ENCODE results near the gene IFT81.
"Not testable (repeated sequence)": the region's sequence is repeated elsewhere in the genome, so short reads cannot be mapped to it uniquely, and the experiment has no call there.

IFT81 gene

DNA sequence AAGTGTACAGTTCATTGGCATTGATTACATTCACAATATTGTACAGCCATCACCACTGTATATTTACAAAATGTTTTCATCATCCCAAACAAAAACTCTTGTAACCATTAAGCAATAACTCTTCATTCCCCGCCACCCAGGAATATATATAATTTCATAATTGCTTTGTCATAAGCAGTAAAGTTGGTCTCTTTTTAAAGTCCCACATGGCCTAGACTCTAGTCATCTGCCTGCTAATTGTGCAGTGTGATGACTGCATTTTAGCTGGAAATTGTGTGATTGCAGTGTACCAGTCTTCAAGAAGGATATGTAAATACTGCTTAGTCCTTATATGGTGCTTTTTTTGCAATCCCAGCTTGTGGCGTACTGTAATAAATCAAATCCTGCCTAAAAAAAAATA lies 81.8 kb downstream of the IFT81 start:
- Mint-ChIP-seq H3K4me3 (no peak overlapping the region), H3K9me3 (no peaks in the 10 kb centered on the region), H3K4me1 (peaks cover 11% of the 10 kb centered on the region), H3K27ac (no peak overlapping the region), H3K36me3 (ENCODE audit: low read depth) (peaks cover 54% of the 10 kb centered on the region), H3K27me3 (ENCODE audit: low read depth) (no peaks in the 10 kb centered on the region)
- no peak for TF ChIP-seq CTCF (IDR thresholded peaks at IDR 0.05; ENCODE audit: unreplicated experiment in 3 of 3)

DNA sequence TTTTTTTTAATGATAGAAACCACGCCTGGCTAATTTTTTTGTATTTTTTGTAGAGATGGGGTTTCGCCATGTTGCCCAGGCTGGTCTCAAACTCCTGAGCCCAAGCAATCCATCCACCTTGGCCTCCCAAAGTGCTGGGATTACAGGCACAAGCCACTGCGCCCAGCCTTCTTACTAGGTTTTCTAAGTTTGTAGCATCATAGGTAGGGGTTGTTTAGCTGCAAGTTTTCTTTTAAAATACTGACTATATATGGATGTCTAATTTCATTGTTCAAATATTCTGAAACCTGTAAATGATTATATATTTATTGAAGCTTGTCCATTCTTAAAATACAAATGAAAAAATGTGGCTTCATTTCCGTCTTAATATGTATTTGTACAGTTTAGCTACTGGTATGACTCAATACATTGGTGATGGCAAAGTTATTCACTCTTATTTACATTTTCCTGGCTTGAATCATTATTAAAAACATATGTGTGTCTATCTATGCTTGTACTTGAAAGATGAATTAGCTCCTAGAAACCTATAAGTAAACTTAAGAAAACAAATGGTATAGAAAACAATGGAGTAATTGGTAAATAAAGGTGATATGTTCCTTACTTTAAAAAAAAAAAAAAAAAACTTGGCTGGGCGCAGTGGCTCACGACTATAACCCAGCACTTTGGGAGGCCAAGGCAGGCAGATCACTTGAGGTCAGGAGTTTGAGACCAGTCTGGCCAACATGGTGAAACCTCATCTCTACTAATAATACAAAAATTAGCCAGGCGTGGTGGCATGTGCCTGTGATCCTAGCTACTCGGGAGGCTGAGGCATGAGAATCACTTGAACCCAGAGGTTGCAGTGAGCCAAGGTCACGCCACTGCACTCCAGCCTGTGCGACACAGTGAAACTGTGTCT lies 87.7 kb downstream of the IFT81 start:
- H3K4me3 Mint-ChIP-seq; H3K4me1 Mint-ChIP-seq; H3K27ac Mint-ChIP-seq; H3K9me3 Mint-ChIP-seq; H3K27me3 Mint-ChIP-seq (ENCODE audit: low read depth): not testable (repeated sequence)
- H3K36me3 Mint-ChIP-seq (ENCODE audit: low read depth) = peaks cover 47% of the 10 kb centered on the region

- peaks cover 16% of the 10 kb centered on the region for H3K4me1 Mint-ChIP-seq
- H3K4me3 Mint-ChIP-seq = no peak overlapping the region
- H3K27me3 Mint-ChIP-seq (ENCODE audit: low read depth) = no peaks in the 10 kb centered on the region
- peaks cover 5% of the 10 kb centered on the region for H3K9me3 Mint-ChIP-seq
- H3K36me3 Mint-ChIP-seq (ENCODE audit: low read depth) = peaks cover 44% of the 10 kb centered on the region
- TF ChIP-seq CTCF (IDR thresholded peaks at IDR 0.05; ENCODE audit: unreplicated experiment in 3 of 3) = no peak
- no peak overlapping the region for H3K27ac Mint-ChIP-seq
Observed at GRCh38 chr12:110217996-110218674, 94.0 kb downstream of the IFT81 start.

DNA sequence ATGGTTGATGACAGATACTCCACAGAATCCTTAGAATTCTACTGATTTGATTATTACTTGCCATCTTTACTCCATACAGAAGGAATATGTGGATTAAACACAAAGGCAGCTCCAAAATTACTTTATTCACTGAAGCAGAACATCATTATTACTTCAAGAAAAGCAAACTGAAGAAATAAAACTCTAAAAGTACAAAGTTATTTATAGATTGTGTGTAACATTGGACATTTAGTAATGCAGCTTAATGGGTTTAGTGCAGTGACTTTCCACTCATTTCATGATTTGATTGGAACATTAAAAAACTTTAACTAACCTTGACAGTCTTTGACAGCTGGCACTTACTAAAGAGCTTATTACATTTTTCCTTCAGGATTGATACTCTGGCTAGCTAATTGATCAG lies 97.9 kb downstream of the IFT81 start:
- TF ChIP-seq CTCF (IDR thresholded peaks at IDR 0.05; ENCODE audit: unreplicated experiment in 3 of 3) = no peak
- Mint-ChIP-seq H3K27ac (peak overlapping the region in 1 of 3 experiments; percentile 10), H3K27me3 (ENCODE audit: low read depth) (no peaks in the 10 kb centered on the region), H3K4me3 (no peak overlapping the region), H3K9me3 (no peaks in the 10 kb centered on the region), H3K36me3 (ENCODE audit: low read depth) (peaks cover 30% of the 10 kb centered on the region), H3K4me1 (peaks cover 38% of the 10 kb centered on the region)

- peaks cover 40% of the 10 kb centered on the region for H3K4me1 Mint-ChIP-seq
- no peaks in the 10 kb centered on the region for H3K27me3 Mint-ChIP-seq (ENCODE audit: low read depth)
- no peaks in the 10 kb centered on the region for H3K9me3 Mint-ChIP-seq
- no peak for TF ChIP-seq CTCF (IDR thresholded peaks at IDR 0.05; ENCODE audit: unreplicated experiment in 3 of 3)
- H3K27ac Mint-ChIP-seq = no peak overlapping the region
- peaks cover 27% of the 10 kb centered on the region for H3K36me3 Mint-ChIP-seq (ENCODE audit: low read depth)
- no peak overlapping the region for H3K4me3 Mint-ChIP-seq
Observed at GRCh38 chr12:110222433-110222832, 98.3 kb downstream of the IFT81 start.

GRCh38 chr12:110223777-110224378 lies 99.7 kb downstream of the IFT81 start:
- Mint-ChIP-seq H3K36me3 (ENCODE audit: low read depth) (peaks cover 28% of the 10 kb centered on the region), H3K4me1 (peaks cover 47% of the 10 kb centered on the region), H3K4me3 (no peak overlapping the region), H3K27ac (peak overlapping the region in 2 of 3 experiments; percentile 78 to 83), H3K9me3 (no peaks in the 10 kb centered on the region), H3K27me3 (ENCODE audit: low read depth) (no peaks in the 10 kb centered on the region)
- no peak for TF ChIP-seq CTCF (IDR thresholded peaks at IDR 0.05; ENCODE audit: unreplicated experiment in 3 of 3)
